ENCODE data around the gene DIAPH2. TPM values are rescaled to one million over a fixed set of nuclear protein-coding genes. Genes with fewer than 3 reads are reported as not detected.
"Not testable (repeated sequence)": the region's sequence is repeated elsewhere in the genome, so short reads cannot be mapped to it uniquely, and the experiment has no call there.

The DIAPH2 gene
- total RNA-seq, 2 donors from 2014 or later: 12.5 to 18.3 TPM

- ATAC-seq (no peak), DNase-seq (no peak)
- Mint-ChIP-seq H3K4me1 (peaks cover 19% of the 10 kb centered on the region), H3K27me3 (no peaks in the 10 kb centered on the region), H3K27ac (peak overlapping the region; percentile 45), H3K36me3 (ENCODE audit: low read depth) (peaks cover 2% of the 10 kb centered on the region), H3K4me3 (peak overlapping the region; percentile 68)
- no peaks in the 10 kb centered on the region for H3K9me3 ChIP-seq (ENCODE audit: control insufficient read depth, low read length, poor library complexity, severe bottlenecking)
These were observed 716.5 kb downstream of the DIAPH2 start for GRCh38 chrX:97401154-97401553.

DNA sequence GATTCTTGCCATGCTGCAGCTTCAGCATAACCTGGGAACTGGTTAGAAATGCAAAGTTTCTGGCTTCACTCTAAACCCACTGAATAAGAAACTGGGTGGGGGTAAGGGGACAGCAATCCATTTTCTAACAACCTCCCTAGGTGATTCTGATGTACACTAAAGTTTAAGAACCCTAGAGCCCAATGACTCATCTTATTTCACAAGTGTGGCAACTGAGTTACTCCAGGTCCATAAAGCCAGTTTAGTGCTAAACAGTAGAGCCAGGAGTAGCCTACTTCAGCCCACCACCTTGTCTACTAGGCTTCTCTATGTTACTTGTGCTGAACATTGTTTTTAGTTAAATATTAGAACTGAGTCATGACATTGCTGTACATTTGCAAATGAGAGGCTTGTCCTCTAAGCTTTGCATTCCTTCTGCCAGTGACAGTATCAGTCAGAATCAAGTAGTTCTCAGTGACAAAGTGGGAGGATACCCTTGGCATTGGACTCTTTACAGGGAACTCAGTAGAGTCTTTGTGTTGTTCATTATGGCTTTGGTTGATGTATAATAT is 717.0 kb downstream of the DIAPH2 start:
- H3K4me3 Mint-ChIP-seq: no peak overlapping the region
- no peaks in the 10 kb centered on the region for H3K27me3 Mint-ChIP-seq
- peaks cover 2% of the 10 kb centered on the region for H3K36me3 Mint-ChIP-seq (ENCODE audit: low read depth)
- no peaks in the 10 kb centered on the region for H3K9me3 ChIP-seq (ENCODE audit: control insufficient read depth, low read length, poor library complexity, severe bottlenecking)
- ATAC-seq: no peak
- no peak overlapping the region for H3K27ac Mint-ChIP-seq
- peaks cover 19% of the 10 kb centered on the region for H3K4me1 Mint-ChIP-seq
- no peak for DNase-seq

DNA sequence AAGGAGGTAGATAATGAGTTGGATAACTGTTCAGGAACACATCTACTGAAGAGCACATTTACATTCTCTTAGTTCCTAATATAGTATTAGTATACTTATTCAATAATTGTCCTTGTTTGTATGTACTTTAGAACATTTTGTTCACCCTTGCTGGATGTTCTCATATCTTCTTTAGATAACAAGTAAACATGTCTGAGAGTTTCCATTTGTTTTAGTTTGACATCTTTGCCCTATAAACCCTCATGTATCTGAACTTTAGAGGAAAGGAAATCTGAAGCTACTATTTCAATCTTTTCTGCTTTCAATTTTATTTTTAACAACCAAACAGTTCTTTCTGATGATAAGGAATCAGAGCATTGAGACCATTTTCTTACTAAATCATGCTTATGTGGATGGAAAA is 717.7 kb downstream of the DIAPH2 start:
- ATAC-seq (no peak), DNase-seq (no peak)
- Mint-ChIP-seq H3K36me3 (ENCODE audit: low read depth) (peaks cover 2% of the 10 kb centered on the region), H3K27ac (no peak overlapping the region), H3K4me1 (peaks cover 19% of the 10 kb centered on the region), H3K27me3 (no peaks in the 10 kb centered on the region), H3K4me3 (no peak overlapping the region)
- no peaks in the 10 kb centered on the region for H3K9me3 ChIP-seq (ENCODE audit: control insufficient read depth, low read length, poor library complexity, severe bottlenecking)

DNA sequence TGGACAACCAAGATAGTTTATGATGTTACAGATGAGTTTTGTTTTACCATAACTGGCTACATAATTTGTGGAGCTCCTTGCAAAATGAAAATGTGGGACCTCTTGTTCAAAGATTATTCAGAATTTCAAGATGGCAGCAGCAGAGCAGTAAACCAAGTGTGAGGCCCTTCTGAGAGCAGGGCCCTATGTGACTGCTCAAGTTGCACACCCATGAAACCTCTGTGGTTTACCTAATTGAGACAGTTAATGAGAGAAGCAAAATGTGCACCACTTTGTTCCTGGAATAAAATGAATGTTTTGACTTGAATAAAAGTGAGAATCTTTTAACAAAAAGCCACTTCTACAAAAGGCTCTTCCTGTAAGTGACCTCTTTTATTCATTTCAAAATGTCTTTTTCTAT is 718.3 kb downstream of the DIAPH2 start:
- Mint-ChIP-seq H3K4me1 (peaks cover 14% of the 10 kb centered on the region), H3K36me3 (ENCODE audit: low read depth) (peaks cover 2% of the 10 kb centered on the region), H3K4me3 (no peak overlapping the region), H3K27me3 (no peaks in the 10 kb centered on the region), H3K27ac (no peak overlapping the region)
- H3K9me3 ChIP-seq (ENCODE audit: control insufficient read depth, low read length, poor library complexity, severe bottlenecking): no peaks in the 10 kb centered on the region
- DNase-seq (no peak), ATAC-seq (no peak)

- H3K9me3 ChIP-seq (ENCODE audit: control insufficient read depth, low read length, poor library complexity, severe bottlenecking): no peaks in the 10 kb centered on the region
- ATAC-seq: no peak
- H3K4me1 Mint-ChIP-seq: peaks cover 3% of the 10 kb centered on the region
These were observed 720.5 kb downstream of the DIAPH2 start for GRCh38 chrX:97405031-97405660.

DNA sequence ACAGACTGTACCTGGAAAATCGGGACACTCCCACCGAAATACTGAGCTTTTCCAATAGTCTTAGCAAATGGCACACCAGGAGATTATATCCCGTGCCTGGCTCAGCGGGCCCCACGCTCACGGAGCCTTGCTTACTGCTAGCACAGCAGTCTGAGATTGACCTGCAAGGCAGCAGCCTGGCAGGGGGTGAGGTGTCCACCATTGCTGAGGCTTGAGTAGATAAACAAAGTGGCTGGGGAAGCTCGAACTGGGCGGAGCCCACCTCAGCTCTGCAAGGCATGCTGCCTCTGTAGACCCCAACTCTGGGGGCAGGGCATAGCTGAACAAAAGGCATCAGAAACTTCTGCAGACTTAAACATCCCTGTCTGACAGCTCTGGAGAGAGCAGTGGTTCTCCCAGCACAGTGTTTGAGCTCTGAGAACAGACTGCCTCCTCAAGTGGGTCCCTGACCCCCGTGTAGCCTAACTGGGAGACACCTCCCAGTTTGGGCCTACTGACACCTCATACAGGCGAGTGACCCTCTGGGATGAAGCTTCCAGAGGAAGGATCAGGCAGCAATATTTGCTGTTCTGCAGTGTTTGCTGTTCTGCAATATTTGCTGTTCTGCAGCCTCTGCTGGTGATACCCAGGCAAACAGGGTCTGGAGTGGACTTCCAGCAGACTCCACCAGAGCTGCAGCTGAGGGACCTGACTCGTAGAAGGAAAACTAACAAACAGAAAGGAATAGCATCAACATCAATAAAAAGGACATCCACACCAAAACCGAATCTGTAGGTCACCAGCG is 725.2 kb downstream of the DIAPH2 start:
- not testable (repeated sequence) for H3K9me3 ChIP-seq (ENCODE audit: control insufficient read depth, low read length, poor library complexity, severe bottlenecking); H3K4me1 Mint-ChIP-seq; H3K36me3 Mint-ChIP-seq (ENCODE audit: low read depth); H3K27me3 Mint-ChIP-seq; H3K27ac Mint-ChIP-seq; DNase-seq; ATAC-seq; H3K4me3 Mint-ChIP-seq

More at GRCh38 chrX:97405031-97405660, 720.5 kb downstream of the DIAPH2 start:
- H3K36me3 Mint-ChIP-seq (ENCODE audit: low read depth): peaks cover 4% of the 10 kb centered on the region
- H3K27ac Mint-ChIP-seq: no peak overlapping the region
- H3K4me3 Mint-ChIP-seq: no peak overlapping the region
- no peak for DNase-seq
- no peaks in the 10 kb centered on the region for H3K27me3 Mint-ChIP-seq

GRCh38 chrX:97416461-97416860 is 731.8 kb downstream of the DIAPH2 start:
- ATAC-seq: no peak
- no peak overlapping the region for H3K4me3 Mint-ChIP-seq
- no peaks in the 10 kb centered on the region for H3K27me3 Mint-ChIP-seq
- no peaks in the 10 kb centered on the region for H3K36me3 Mint-ChIP-seq (ENCODE audit: low read depth)
- no peak overlapping the region for H3K27ac Mint-ChIP-seq
- no peaks in the 10 kb centered on the region for H3K4me1 Mint-ChIP-seq
- DNase-seq: no peak
- H3K9me3 ChIP-seq (ENCODE audit: control insufficient read depth, low read length, poor library complexity, severe bottlenecking): no peaks in the 10 kb centered on the region

DNA sequence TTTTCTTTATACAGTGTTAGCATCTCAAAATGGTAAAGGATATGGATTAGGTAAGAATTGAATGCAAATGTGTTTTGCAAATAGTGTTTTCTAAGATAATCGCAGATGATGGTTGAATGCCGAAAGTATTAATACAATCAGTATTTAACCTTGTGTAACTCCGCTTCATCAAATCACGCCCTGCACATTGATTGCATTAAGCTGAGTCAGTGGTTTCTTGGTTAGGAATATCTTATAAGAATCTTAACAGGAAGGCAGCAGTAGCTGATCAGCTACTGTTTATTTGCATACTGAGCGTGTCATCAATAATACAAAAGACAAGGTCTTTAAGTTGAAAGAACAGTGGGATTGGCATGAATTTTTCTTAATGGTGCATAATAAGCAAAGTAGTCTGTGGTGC is 744.5 kb downstream of the DIAPH2 start:
- DNase-seq (no peak), ATAC-seq (no peak)
- no peaks in the 10 kb centered on the region for H3K36me3 Mint-ChIP-seq (ENCODE audit: low read depth)
- no peak overlapping the region for H3K27ac Mint-ChIP-seq
- H3K9me3 ChIP-seq (ENCODE audit: control insufficient read depth, low read length, poor library complexity, severe bottlenecking): no peaks in the 10 kb centered on the region
- no peaks in the 10 kb centered on the region for H3K4me1 Mint-ChIP-seq
- H3K4me3 Mint-ChIP-seq: no peak overlapping the region
- H3K27me3 Mint-ChIP-seq: no peaks in the 10 kb centered on the region

- H3K9me3 ChIP-seq (ENCODE audit: control insufficient read depth, low read length, poor library complexity, severe bottlenecking): no peaks in the 10 kb centered on the region
- ATAC-seq: no peak
- Mint-ChIP-seq H3K4me1 (no peaks in the 10 kb centered on the region), H3K27ac (no peak overlapping the region), H3K4me3 (no peak overlapping the region), H3K36me3 (ENCODE audit: low read depth) (peaks cover 5% of the 10 kb centered on the region), H3K27me3 (no peaks in the 10 kb centered on the region)
- no peak for DNase-seq
These were observed 746.6 kb downstream of the DIAPH2 start for GRCh38 chrX:97431281-97431680.

GRCh38 chrX:97446298-97446882 is 761.7 kb downstream of the DIAPH2 start:
- Mint-ChIP-seq H3K27ac (no peak overlapping the region), H3K36me3 (ENCODE audit: low read depth) (no peaks in the 10 kb centered on the region), H3K4me1 (no peaks in the 10 kb centered on the region)

GRCh38 chrX:97447306-97447705 is 762.7 kb downstream of the DIAPH2 start:
- no peaks in the 10 kb centered on the region for H3K27me3 Mint-ChIP-seq
- H3K4me3 Mint-ChIP-seq: no peak overlapping the region
- ATAC-seq (no peak), DNase-seq (no peak)
- H3K9me3 ChIP-seq (ENCODE audit: control insufficient read depth, low read length, poor library complexity, severe bottlenecking): no peaks in the 10 kb centered on the region
- no peaks in the 10 kb centered on the region for H3K36me3 Mint-ChIP-seq (ENCODE audit: low read depth)
- H3K4me1 Mint-ChIP-seq: no peaks in the 10 kb centered on the region
- H3K27ac Mint-ChIP-seq: no peak overlapping the region

More at GRCh38 chrX:97446298-97446882, 761.7 kb downstream of the DIAPH2 start:
- H3K9me3 ChIP-seq (ENCODE audit: control insufficient read depth, low read length, poor library complexity, severe bottlenecking): no peaks in the 10 kb centered on the region
- DNase-seq (no peak), ATAC-seq (no peak)
- Mint-ChIP-seq H3K27me3 (no peaks in the 10 kb centered on the region), H3K4me3 (no peak overlapping the region)

GRCh38 chrX:97452283-97452682 is 767.6 kb downstream of the DIAPH2 start:
- Mint-ChIP-seq H3K4me3 (no peak overlapping the region), H3K4me1 (no peaks in the 10 kb centered on the region), H3K27ac (no peak overlapping the region), H3K27me3 (no peaks in the 10 kb centered on the region), H3K36me3 (ENCODE audit: low read depth) (no peaks in the 10 kb centered on the region)
- no peaks in the 10 kb centered on the region for H3K9me3 ChIP-seq (ENCODE audit: control insufficient read depth, low read length, poor library complexity, severe bottlenecking)
- ATAC-seq (no peak), DNase-seq (no peak)

- H3K4me3 Mint-ChIP-seq: no peak overlapping the region
- H3K9me3 ChIP-seq (ENCODE audit: control insufficient read depth, low read length, poor library complexity, severe bottlenecking): no peaks in the 10 kb centered on the region
- H3K4me1 Mint-ChIP-seq: no peaks in the 10 kb centered on the region
- no peaks in the 10 kb centered on the region for H3K27me3 Mint-ChIP-seq
- H3K27ac Mint-ChIP-seq: no peak overlapping the region
- H3K36me3 Mint-ChIP-seq (ENCODE audit: low read depth): no peaks in the 10 kb centered on the region
- ATAC-seq (no peak), DNase-seq (no peak)
These were observed 777.1 kb downstream of the DIAPH2 start for GRCh38 chrX:97461763-97462162.
